ENCODE data around the gene RBM47.

DNA sequence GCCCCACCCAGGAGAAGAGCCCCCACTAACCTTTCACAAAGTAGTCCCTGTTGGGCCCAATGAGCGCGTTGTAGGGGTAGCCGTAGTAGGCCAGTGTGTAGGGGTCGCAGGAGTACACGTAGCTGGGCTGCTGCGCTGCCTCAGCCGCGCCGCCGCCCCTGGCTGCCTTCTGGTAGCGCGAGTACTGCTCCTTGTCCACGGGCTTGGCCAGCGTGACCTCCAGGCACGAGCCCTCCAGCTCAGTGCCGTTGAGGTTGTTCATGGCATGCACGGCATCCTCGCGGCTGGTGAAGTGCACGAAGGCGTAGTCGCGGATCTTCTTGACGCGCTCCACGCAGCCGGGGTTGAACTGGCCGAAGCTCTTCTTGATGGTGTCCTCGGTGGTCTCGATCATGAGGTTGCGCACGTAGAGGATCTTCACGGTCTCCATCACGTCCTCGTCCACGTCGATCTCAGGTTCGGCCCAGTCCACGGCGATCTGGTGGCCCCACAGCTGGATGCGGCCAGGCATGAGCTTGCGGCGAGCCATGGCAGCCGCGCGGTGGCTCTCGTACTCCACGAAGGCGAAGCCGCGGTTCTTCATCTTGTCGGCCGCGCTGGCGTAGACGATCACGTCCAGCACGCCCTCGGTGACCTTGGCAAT, 191.8 kb downstream of the RBM47 start:
- TF ChIP-seq, protein P1, sequence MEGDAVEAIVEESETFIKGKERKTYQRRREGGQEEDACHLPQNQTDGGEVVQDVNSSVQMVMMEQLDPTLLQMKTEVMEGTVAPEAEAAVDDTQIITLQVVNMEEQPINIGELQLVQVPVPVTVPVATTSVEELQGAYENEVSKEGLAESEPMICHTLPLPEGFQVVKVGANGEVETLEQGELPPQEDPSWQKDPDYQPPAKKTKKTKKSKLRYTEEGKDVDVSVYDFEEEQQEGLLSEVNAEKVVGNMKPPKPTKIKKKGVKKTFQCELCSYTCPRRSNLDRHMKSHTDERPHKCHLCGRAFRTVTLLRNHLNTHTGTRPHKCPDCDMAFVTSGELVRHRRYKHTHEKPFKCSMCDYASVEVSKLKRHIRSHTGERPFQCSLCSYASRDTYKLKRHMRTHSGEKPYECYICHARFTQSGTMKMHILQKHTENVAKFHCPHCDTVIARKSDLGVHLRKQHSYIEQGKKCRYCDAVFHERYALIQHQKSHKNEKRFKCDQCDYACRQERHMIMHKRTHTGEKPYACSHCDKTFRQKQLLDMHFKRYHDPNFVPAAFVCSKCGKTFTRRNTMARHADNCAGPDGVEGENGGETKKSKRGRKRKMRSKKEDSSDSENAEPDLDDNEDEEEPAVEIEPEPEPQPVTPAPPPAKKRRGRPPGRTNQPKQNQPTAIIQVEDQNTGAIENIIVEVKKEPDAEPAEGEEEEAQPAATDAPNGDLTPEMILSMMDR (IDR thresholded peaks at IDR 0.05): no peak
- TF ChIP-seq POLR2AphosphoS5 (IDR thresholded peaks at IDR 0.05) (no peak), POLR2A (IDR thresholded peaks at IDR 0.05) (no peak)
